D721Med (cell line): ENCODE data around the gene NEURL1.

Source experiments
- DNase-seq: peaks from one replicate; pipeline ENCODE4 v3.0.0; 2011; ENCODE audit warnings: low spot score; ENCODE audit not compliant: insufficient read length
- FAIRE-seq: peaks from 2 replicates; lab custom pipeline; 2011; peaks lifted over from hg19 to GRCh38; lab: Jason Lieb, UNC
- TF ChIP-seq, protein P1 (sequence below): IDR thresholded peaks from 2 replicates; pipeline ENCODE4 v1.5.1; 2012; ENCODE audit warnings: mild to moderate bottlenecking, control low read depth; ENCODE audit not compliant: insufficient read depth; ENCODE audit errors: missing control alignments

Gene NEURL1

DNA sequence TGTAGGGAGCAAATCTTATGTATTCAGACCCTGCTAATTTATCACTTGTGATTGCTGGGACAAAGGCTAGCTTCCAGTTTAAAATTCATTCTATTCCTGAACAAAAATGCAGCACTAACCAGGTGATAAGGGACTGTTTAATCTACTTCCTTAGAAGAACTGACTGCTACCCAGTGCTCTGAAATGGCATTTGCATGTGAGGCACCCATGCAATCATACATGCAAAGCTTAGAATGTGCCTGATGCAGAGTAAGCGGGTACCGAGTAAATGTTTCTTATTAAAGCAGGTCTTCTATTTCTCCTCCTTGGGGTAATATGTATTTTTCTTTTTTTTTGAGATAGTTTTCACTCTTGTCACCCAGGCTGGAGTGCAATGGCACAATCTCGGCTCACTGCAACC is 54.5 kb downstream of the NEURL1 start:
- TF ChIP-seq, protein P1, sequence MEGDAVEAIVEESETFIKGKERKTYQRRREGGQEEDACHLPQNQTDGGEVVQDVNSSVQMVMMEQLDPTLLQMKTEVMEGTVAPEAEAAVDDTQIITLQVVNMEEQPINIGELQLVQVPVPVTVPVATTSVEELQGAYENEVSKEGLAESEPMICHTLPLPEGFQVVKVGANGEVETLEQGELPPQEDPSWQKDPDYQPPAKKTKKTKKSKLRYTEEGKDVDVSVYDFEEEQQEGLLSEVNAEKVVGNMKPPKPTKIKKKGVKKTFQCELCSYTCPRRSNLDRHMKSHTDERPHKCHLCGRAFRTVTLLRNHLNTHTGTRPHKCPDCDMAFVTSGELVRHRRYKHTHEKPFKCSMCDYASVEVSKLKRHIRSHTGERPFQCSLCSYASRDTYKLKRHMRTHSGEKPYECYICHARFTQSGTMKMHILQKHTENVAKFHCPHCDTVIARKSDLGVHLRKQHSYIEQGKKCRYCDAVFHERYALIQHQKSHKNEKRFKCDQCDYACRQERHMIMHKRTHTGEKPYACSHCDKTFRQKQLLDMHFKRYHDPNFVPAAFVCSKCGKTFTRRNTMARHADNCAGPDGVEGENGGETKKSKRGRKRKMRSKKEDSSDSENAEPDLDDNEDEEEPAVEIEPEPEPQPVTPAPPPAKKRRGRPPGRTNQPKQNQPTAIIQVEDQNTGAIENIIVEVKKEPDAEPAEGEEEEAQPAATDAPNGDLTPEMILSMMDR: no peak
- FAIRE-seq: no peak
- no peak for DNase-seq

DNA sequence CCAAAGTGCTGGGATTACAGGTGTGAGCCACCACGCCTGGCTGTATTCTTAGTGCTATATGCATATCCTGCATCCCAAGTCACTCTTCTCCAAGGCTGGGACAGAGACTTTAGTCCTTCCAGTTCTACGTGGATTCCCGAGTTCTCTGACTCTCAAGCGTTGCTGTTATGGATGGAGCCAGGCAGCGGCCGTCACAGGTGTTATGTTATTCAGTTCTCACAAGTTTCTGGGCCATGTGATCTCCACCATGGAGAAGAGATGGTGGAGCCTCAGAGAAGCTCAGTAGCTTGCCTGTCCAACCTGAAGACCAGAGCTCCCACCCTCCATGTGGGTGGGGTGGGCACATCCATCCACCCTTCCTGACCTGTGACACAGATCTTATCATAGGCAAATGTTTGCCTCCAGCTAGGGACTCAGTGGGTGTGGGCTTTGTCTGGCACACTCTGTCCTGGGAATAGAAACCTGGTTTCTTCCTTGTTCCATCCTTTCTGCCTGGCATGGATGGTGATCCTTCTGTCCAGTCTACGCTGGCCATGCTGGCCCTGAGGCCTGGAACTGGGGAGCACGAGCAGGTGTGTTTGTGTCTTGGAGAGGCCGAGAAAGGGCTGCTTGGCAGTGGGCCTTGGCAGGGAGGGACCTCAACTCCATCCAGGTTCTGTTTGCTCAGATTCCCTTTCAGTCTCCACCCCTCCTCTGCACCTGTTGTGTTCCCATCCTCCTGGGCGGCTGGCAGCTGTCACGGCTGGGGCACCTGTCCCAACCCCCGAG is 55.3 kb downstream of the NEURL1 start:
- DNase-seq (peak; percentile 4), FAIRE-seq (no peak)
- TF ChIP-seq, protein P1: no peak

DNA sequence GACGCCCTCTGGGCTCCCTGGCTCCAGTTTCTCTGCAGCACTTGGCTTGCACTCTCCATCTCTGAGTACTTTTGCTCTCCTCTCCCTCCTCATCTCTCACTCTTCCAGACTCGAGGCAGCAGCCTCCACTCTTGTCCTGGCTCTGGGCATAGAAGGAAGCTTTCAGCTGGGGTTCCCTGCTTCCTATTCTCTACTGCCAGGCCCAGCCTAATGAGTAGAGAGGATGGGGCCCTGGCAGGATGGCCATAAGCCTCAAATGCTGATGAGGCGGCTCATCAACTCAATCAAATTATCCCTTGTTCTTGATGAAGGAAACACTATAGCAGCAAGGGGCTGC is 55.8 kb downstream of the NEURL1 start:
- TF ChIP-seq, protein P1: no peak
- DNase-seq (no peak), FAIRE-seq (no peak)

DNA sequence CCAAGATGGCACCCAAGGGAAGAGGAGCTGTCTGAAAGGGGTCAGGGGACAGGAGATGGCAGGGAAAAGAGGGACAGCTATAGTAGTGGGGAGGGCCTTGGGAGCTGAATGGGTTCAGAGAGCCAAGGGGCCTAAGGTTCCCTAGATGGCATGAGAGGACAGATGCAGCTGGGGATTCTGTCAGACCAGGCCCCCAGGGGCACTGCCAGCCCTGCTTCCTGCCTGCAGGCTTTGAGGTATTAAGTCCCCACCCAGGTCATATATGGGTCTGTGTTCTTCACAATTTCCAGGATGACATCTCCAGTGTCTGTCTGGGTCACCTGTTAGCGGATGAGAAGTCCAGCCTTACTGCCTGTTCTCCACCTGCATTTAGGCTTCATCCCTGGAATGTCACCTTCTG is 56.7 kb downstream of the NEURL1 start:
- FAIRE-seq: no peak
- TF ChIP-seq, protein P1: no peak
- DNase-seq: peak; percentile 5

DNA sequence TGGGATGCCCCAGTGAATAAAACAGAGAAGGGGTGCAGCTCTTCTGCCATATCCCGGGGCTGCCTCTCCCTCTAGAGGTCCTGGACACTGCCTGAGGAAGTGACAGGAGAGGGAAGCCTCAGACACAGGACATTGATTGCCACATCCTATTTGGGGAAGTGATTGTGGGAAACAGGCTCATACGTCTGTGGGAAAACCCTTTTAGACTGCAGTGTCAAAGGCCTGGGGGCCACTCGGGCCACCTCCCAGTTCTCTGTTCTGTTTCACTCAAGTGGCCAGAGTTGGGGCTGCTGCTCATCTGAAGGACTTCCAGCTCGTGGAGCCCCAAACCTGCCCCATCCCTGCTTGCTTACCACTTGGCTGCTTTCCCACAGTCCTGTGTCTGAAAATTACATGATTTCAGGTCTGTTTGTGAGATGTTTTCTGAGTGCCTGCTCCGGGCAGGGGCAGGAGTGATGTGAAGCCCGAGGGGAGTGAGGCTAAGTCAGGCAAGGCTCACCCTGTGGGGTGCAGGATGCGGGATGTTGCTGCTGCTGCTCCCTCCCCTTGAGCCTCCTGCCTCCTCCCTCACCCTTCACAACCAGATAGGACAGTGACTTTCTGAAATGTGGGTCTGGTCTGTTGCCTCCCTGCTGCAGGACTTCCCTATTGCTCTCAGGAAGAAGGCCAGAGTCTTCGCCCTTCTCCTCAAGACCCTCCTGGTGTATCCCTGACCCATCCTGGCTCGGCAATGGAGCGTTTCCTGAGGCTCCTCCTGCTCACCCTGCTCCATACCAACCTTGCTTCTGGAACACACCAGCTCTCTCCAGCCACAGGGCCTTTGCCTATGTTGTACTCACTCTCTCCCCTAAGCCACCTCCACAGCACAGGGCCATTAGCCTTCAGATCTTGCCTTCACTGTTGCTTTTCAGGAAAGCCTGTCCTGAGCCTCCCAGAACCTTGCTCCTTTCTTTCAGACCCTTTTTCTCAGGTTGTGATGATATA is 58.4 kb downstream of the NEURL1 start:
- TF ChIP-seq, protein P1: no peak
- DNase-seq: no peak
- FAIRE-seq: no peak

DNA sequence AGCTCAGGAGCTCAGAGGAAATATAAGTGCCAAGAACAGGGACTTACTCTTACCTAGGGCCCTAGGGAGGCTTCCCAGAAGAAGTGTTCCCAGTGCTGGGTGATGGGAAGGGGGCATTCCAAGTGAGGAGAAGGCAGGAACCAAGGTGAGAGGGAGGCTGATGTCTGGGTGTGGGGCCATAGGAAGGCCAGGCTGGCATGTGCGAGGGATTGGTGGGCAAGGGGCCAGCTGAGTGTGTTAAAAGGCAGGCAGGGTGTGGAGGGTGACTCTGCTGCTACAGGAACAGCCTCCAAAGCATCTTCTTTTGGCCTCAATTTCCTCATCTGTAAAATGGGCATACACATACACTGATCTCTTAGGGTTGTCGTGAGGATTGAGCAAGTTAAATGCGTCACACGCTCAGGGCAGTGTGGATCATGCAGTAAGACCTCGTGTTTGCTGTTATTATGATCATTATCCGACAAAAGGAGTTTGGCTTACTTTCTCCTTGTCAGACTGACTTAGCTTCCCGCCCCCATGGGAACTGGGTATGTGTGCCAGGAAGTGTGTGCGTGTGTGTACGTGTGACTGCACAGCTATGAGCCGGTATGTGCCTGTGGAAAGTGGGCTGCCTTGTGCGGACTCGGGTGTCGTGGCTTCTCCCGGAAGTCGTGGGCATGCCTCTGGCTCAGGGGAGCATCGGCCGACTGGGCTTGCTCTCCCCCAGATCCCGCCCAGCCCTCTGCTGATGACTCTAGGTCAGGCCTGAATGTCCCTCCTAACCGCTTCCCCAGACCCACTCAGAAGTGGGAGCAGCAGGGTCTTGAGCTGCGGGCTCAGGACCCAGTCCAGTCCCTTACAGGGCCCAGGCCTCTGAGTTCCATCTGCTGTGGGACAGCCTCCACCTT is 59.6 kb downstream of the NEURL1 start:
- FAIRE-seq (no peak), DNase-seq (no peak)
- TF ChIP-seq, protein P1: no peak
